ENCODE data around the gene EXOC3. TPM values are rescaled to one million over a fixed set of nuclear protein-coding genes. Genes with fewer than 3 reads are reported as not detected.

The EXOC3 gene
- total RNA-seq, 4 donors from 2014 or later: 44.3 to 81.7 (median 54.0) TPM

DNA sequence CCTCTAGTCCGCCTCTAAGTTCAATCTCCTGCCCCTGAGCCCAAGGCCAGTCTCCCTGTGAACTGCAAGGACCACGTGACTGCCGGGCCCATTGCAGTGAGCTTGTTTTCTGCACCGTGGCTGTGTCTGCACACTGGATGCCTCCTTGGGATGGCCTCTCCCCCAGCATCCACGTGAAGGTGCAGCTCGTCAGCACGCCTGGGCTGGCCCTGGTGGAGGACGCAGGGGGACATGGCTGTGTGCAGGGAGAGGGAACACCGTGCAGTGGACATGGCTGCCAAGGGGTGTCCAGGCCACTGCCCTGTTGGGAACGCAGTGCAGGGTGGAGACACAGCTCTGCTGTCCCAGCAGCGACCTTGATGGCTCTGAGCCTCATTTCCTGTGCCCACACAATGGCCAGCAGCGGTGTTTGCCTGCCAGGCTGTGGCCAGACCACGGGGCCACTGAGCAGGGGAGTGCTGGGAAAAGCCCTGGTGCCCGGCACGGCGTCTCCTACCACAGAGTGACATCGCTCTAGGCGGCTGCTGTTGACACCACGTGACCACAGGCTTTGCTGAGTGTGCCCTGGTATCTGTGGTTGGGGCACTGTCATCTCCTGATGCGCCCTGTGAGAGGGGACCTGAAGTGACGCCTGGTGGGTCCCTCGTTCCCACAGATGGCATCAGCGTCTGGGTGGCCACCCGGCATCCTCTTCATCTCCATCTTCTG, 26.9 kb upstream of the EXOC3 start:
- no peak for ATAC-seq
- no peak overlapping the region for H3K4me3 ChIP-seq
- TF ChIP-seq POLR2A (IDR thresholded peaks at IDR 0.05): no peak
- TF ChIP-seq, protein P1, sequence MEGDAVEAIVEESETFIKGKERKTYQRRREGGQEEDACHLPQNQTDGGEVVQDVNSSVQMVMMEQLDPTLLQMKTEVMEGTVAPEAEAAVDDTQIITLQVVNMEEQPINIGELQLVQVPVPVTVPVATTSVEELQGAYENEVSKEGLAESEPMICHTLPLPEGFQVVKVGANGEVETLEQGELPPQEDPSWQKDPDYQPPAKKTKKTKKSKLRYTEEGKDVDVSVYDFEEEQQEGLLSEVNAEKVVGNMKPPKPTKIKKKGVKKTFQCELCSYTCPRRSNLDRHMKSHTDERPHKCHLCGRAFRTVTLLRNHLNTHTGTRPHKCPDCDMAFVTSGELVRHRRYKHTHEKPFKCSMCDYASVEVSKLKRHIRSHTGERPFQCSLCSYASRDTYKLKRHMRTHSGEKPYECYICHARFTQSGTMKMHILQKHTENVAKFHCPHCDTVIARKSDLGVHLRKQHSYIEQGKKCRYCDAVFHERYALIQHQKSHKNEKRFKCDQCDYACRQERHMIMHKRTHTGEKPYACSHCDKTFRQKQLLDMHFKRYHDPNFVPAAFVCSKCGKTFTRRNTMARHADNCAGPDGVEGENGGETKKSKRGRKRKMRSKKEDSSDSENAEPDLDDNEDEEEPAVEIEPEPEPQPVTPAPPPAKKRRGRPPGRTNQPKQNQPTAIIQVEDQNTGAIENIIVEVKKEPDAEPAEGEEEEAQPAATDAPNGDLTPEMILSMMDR (IDR thresholded peaks at IDR 0.05 in 4 of 5, conservative IDR thresholded peaks at IDR 0.05 in 1 of 5): no peak
- intact Hi-C loops (cut with DNase I; ENCODE audit: low total_unique reads) (no loop called here), in situ Hi-C loops (cut with MboI; ENCODE audit: low sequenced_read_pairs in 4 of 4) (no loop called here)
- no peaks in the 10 kb centered on the region for H3K36me3 ChIP-seq
- H3K27me3 ChIP-seq: peaks cover 0 to 4% (median 0%) of the 10 kb centered on the region in 3 donors
- peak overlapping the region in 1 of 4 donors; percentile 60 for H3K27ac ChIP-seq
- no peaks in the 10 kb centered on the region for H3K4me1 ChIP-seq
- H3K9me3 ChIP-seq: no peaks in the 10 kb centered on the region
- DNase-seq: no peak

DNA sequence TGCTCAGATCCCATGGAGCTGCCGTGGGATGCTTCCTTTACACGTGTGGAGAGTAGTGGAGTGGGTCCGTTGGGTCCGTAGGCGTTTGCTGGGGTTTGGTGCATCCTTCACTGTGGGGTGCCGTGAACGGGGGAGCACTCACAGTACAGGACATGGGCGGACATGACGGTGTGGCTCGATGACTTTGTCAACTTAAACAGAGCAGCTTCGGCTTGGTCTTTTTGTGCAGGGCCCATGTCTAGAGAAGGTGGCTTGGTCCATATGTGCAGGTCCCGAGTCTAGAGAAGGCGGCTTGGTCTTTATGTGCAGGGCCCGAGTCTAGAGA, 26.4 kb upstream of the EXOC3 start:
- no peak for DNase-seq
- TF ChIP-seq, protein P1 (IDR thresholded peaks at IDR 0.05 in 4 of 5, conservative IDR thresholded peaks at IDR 0.05 in 1 of 5): no peak
- no peak for TF ChIP-seq POLR2A (IDR thresholded peaks at IDR 0.05)
- no peak for ATAC-seq

DNA sequence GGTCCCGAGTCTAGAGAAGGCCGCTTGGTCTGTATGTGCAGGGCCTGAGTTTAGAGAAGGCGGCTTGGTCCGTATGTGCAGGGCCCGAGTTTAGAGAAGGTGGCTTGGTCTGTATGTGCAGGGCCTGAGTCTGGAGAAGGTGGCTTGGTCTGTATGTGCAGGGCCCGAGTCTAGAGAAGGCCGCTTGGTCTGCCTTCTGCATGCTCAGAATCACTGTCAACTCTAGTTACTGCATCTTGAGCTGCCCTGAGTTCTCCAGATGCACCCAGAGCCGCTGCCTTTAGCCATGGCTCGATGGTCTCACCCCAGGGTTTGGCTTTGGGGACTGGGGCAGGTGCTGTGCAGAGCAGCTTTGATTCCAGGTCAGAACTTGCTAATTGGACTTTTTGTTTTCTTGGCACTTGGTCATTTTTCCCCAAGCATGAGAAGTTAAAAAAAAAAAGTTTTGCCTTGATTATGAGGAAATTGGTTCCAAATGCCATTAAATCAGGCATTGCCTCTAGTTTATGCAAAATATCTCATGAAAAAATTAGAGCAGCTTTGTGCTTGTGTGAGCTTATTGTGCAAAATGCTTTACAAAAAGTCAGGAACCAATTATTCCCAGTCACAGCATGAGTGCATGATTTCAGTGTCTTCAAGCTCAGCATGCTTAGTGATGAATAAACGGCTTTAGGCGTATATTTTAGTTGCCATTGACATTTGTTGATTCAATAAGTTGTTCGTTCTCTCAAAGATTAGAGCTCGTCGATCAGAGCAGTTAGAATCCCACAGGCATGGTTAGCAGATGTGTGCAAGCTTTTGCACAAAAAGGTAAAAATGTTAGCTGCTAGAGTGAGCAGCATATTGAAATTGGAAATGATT, 25.4 kb upstream of the EXOC3 start:
- no peaks in the 10 kb centered on the region for H3K9me3 ChIP-seq
- intact Hi-C loops (cut with DNase I; ENCODE audit: low total_unique reads) (no loop called here), in situ Hi-C loops (cut with MboI; ENCODE audit: low sequenced_read_pairs in 4 of 4) (no loop called here)
- H3K27me3 ChIP-seq: no peaks in the 10 kb centered on the region
- ATAC-seq (no peak), DNase-seq (no peak)
- no peaks in the 10 kb centered on the region for H3K4me1 ChIP-seq
- TF ChIP-seq POLR2A (IDR thresholded peaks at IDR 0.05): no peak
- TF ChIP-seq, protein P1 (IDR thresholded peaks at IDR 0.05 in 4 of 5, conservative IDR thresholded peaks at IDR 0.05 in 1 of 5): no peak
- H3K27ac ChIP-seq: no peak overlapping the region
- H3K36me3 ChIP-seq: no peaks in the 10 kb centered on the region
- no peak overlapping the region for H3K4me3 ChIP-seq

More for the DNA sequence above, 26.4 kb upstream of the EXOC3 start:
- Histone ChIP-seq H3K4me3 (no peak overlapping the region), H3K9me3 (no peaks in the 10 kb centered on the region), H3K27ac (no peak overlapping the region), H3K36me3 (no peaks in the 10 kb centered on the region), H3K27me3 (no peaks in the 10 kb centered on the region), H3K4me1 (no peaks in the 10 kb centered on the region)
- intact Hi-C loops (cut with DNase I; ENCODE audit: low total_unique reads): no loop called here
- in situ Hi-C loops (cut with MboI; ENCODE audit: low sequenced_read_pairs in 4 of 4): no loop called here

DNA sequence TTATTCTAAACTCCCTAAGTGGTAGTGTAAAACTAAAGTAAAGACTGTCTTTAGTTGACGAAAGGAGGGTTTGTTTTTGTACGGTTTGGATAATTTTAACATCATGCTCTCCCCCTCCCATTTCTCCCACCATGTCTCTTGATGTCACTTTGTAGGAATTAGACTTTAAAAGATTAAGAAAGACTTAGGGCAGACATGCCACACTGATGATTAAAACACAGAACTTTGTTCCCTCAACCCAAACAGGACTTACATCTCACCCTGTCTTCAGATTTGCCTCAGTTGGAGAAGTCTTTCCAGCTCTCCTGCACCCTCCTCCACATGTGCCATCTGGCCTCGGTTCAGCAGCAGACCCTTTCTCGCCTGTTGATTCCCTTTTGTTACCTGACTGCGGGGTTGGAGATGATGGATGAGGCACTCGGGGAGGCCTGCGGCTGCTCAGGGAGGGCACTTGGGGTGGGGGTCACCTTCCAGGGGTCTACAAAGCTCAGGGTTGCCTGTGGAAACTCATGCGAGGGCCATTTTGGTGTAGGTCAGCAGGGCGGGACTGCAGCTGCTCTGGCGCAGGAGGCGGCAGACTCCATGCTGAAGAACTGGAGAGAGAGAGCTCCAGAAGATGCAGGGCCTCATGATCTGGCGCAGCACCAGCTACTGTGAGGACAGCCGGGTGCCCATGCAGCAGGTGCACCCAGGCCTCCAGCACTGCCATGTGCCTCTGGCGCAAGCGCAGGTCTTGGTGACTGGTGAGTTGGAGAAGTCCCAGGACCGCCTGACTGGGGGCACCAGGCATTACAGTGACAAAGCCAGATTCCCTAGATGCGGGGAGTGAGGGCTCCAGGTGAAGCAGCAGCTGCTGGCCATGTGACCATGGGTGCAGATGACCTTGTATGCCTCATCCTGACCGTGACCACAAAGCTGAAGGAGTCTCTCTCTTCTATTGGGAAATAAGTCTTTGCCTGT, 24.5 kb upstream of the EXOC3 start:
- Histone ChIP-seq H3K4me1 (no peaks in the 10 kb centered on the region), H3K36me3 (no peaks in the 10 kb centered on the region), H3K27me3 (no peaks in the 10 kb centered on the region), H3K4me3 (no peak overlapping the region), H3K27ac (no peak overlapping the region), H3K9me3 (no peaks in the 10 kb centered on the region)
- in situ Hi-C loops (cut with MboI; ENCODE audit: low sequenced_read_pairs in 4 of 4) (no loop called here), intact Hi-C loops (cut with DNase I; ENCODE audit: low total_unique reads) (no loop called here)
- ATAC-seq: peak in 1 of 2 donors; percentile 56
- peak in 1 of 2 donors; percentile 52 for DNase-seq
- TF ChIP-seq, protein P1 (IDR thresholded peaks at IDR 0.05 in 4 of 5, conservative IDR thresholded peaks at IDR 0.05 in 1 of 5): no peak
- TF ChIP-seq POLR2A (IDR thresholded peaks at IDR 0.05): no peak

All from gastrocnemius medialis (tissue), 4 donors.